Breast epithelium (tissue), 3 donors: Measurements from ENCODE around the gene LDLRAD3.

Experiments used
- CTCF ChIP-seq, 3 donors: fragments of 450-650 bp; IDR thresholded peaks; one replicate each; pipeline ENCODE4 v1.5.1; 2016 to 2017; ENCODE audit warnings: antibody characterized with exemption in 3 of 3, mild to moderate bottlenecking in 3 of 3, moderate library complexity in 3 of 3
- POLR2A ChIP-seq: fragments of 450-650 bp; IDR thresholded peaks from one replicate; pipeline ENCODE4 v1.6.1; 2016; ENCODE audit warnings: antibody characterized with exemption, mild to moderate bottlenecking, moderate library complexity
- POLR2AphosphoS5 ChIP-seq, 3 donors: sonication (generic); formaldehyde crosslinking; IDR thresholded peaks; one replicate each; pipeline ENCODE4 v1.6.1; 2017; ENCODE audit warnings: antibody characterized with exemption in 3 of 3

GRCh38 chr11:36065436-36065835, 121.6 kb downstream of the LDLRAD3 start:
- no peak for TF ChIP-seq CTCF (IDR thresholded peaks at IDR 0.05)
- no peak for TF ChIP-seq POLR2A
- TF ChIP-seq POLR2AphosphoS5 (IDR thresholded peaks at IDR 0.05): no peak
